Dendritic cell treated with granulocyte-macrophage colony-stimulating factor and Interleukin-4, amounts not matched to agents 40 ng/mL and 50 ng/mL, for 4 days (primary cell): ENCODE data around the gene ZNF653.
A peak's percentile ranks its signal among the peaks of the same experiment; 100 is the strongest.

Source experiments
- H3K27ac Mint-ChIP-seq: one replicate; pipeline ENCODE4 v1.8.0; 2022; ENCODE audit warnings: mild to moderate bottlenecking, mixed read lengths
- H3K27me3 Mint-ChIP-seq: one replicate; pipeline ENCODE4 v1.8.0; 2022; ENCODE audit warnings: mild to moderate bottlenecking, mixed read lengths
- H3K36me3 Mint-ChIP-seq: one replicate; pipeline ENCODE4 v1.8.0; 2022; ENCODE audit warnings: low read depth, mixed read lengths
- H3K4me1 Mint-ChIP-seq: one replicate; pipeline ENCODE4 v1.8.0; 2022; ENCODE audit warnings: low read depth, mixed read lengths
- H3K4me3 Mint-ChIP-seq: one replicate; pipeline ENCODE4 v1.8.0; 2022; ENCODE audit warnings: mild to moderate bottlenecking, moderate library complexity, mixed read lengths
- H3K9me3 Mint-ChIP-seq: one replicate; pipeline ENCODE4 v1.8.0; 2022; ENCODE audit warnings: mixed read lengths
- intact Hi-C: fragments of 100-400 bp; cut with micrococcal nuclease; formaldehyde crosslinking; loops from one replicate; pipeline ENCODE4 v1.15.0; 2022

ZNF653 gene

DNA sequence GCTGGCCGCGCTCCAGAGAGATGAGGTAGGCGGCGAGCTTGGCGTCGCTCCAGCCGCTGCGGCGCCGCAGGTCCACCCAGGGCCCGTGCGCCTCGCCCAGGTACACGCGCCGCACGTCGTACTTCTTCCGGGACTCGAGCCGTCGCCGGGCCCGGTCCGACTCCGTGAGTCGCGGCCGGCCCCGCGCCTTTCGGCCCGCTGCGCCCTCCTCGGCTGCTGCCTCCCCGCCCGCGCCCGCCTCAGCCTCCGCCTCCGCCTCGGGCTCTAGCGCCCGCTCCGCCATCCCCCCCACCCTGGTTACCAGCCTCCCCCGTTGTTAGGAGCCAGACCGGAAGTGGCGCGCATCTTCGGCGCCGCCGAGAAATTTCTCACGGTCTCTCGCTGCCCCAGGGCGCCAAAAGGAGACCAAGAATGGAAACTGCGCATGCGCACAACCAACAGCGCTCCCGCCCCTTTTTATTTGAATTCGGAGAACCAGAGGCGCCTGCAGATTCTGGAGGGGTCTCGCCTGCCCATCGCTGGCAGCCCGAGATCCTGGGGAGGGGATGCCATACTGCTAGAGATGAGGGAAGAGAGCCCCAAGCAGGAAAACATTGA, at the start of gene ZNF653:
TSS of gene ZNF653 (minus strand) at position 336 of the 597 bp plus-strand sequence. CDS start at position 283, 53 bp downstream.
- Mint-ChIP-seq H3K27me3 (no peaks in the 10 kb centered on the region), H3K4me1 (peaks cover 23% of the 10 kb centered on the region), H3K36me3 (peaks cover 26% of the 10 kb centered on the region), H3K27ac (peak within 1 kb of the TSS; percentile 80), H3K9me3 (no peaks in the 10 kb centered on the region), H3K4me3 (peak within 1 kb of the TSS; percentile 74)
- intact Hi-C loops: loop anchor here (1.0 to 2.0 kb wide), 2 partner anchors 23 to 70 kb away; partner anchors contain the start of genes ECSIT, ODAD3 and PRKCSH

DNA sequence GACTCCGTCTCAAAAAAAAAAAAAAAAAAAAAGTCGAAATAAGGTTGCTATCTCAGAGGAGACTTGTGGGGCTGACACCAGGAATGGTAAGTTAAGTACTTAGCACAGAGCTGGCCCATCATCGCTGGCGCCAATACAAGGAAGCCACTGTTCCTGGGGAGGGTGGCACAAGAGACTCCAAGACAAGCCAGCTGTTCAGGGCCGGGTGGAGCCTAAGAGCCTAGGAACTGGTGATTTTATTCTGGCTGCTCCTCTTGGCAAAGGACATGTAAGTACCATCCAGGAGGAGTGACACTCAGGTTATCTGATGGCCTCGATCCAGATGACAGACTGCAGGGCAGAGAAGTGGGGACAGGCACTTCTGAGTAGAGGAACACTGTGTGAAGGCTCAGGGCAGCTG, 49.6 kb upstream of the ZNF653 start:
- no peak overlapping the region for H3K27ac Mint-ChIP-seq
- H3K4me3 Mint-ChIP-seq: no peak overlapping the region
- intact Hi-C loops: no loop called here
- H3K9me3 Mint-ChIP-seq: no peaks in the 10 kb centered on the region
- H3K36me3 Mint-ChIP-seq: peaks cover 64% of the 10 kb centered on the region
- peaks cover 25% of the 10 kb centered on the region for H3K4me1 Mint-ChIP-seq
- H3K27me3 Mint-ChIP-seq: no peaks in the 10 kb centered on the region

DNA sequence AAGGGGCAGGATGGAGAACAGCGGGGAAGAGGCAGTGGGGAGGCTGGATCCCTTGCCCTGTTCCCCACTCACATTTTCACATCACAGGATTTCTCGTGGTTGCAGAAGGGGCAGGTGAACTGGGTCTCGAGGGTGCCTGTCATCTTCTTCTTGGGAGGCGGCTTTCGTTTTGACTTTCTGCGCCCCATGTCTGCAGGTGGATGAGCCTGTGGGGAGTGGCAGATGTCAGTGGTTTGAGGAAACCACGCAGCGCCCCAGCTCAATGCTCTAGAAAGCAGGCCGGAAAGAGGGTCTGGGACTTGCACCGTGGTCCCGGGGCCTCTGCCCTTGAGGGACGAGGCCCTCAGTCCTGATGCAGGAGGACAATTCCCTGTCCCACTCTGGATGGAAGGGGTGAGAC, 48.5 kb upstream of the ZNF653 start:
- no peaks in the 10 kb centered on the region for H3K9me3 Mint-ChIP-seq
- H3K4me1 Mint-ChIP-seq: peaks cover 23% of the 10 kb centered on the region
- peaks cover 63% of the 10 kb centered on the region for H3K36me3 Mint-ChIP-seq
- no peak overlapping the region for H3K27ac Mint-ChIP-seq
- H3K27me3 Mint-ChIP-seq: no peaks in the 10 kb centered on the region
- no peak overlapping the region for H3K4me3 Mint-ChIP-seq
- intact Hi-C loops: no loop called here

DNA sequence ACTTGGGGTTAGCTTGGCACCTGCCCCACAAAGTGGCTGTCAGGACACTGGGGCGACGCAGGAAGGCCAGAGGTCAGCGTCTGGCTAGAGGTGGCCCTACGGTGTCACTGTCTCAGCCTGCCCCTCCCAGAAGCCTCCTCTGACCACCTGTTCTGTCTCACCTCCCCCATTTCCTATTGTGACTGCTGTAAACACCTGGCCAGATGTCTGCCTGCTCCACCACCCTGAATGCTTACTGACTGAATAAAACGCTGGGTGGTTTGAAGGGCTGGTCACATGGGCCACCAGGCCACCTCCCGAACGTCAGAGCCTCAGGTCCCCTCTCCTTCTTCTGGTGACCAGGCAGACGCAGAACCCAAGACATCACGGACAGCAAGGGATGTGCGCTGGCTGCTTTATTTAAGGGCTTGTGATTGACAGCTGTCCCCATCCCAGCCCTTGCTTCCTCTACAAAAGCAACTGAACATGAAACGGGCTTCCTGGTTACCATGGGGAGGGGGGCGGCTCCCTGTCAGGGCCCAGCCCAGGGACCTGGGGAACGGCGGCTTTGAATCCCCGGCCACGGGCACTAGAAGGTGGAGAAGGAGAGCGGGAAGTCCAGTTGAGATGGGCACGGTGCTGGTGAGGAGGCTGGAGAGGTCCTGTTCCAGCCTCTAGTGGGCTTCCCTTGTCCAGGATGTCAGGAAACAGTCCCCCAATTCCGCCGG, 47.2 kb upstream of the ZNF653 start:
- Mint-ChIP-seq H3K4me3 (no peak overlapping the region), H3K4me1 (peaks cover 16% of the 10 kb centered on the region), H3K36me3 (peaks cover 56% of the 10 kb centered on the region), H3K27ac (no peak overlapping the region), H3K27me3 (no peaks in the 10 kb centered on the region), H3K9me3 (no peaks in the 10 kb centered on the region)
- intact Hi-C loops: no loop called here

DNA sequence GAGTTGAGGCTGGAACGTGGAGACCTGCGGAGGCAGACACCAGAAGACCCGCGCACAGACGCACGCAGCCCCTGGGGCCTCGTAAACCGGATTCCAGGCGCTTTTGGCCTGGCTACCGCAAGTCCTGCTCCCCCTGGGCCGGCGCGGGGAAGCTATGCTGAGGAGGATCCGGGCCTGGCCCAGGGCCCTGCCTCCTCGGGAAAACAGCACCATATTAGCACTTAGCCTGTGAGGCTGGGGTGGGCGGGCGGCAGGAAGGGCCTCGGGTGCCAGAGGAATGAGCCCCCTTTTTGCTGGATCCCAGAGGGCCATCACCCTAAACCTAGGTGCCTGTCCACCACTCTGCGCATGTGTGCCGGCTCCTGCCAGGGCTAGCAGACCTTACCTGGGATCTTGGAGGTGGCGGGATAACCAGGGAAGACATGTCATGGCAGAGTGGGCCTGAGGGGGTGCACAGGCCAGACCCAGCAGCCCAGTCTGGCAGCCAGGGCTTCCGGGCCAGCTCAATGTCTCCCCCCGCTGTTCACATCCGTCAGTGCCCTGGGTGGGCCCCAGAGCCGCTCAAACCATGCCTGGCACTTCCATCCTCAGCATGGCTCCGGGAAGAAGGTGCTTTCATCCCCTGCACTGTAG, 46.1 kb upstream of the ZNF653 start:
- H3K27ac Mint-ChIP-seq: no peak overlapping the region
- intact Hi-C loops: no loop called here
- H3K9me3 Mint-ChIP-seq: no peaks in the 10 kb centered on the region

DNA sequence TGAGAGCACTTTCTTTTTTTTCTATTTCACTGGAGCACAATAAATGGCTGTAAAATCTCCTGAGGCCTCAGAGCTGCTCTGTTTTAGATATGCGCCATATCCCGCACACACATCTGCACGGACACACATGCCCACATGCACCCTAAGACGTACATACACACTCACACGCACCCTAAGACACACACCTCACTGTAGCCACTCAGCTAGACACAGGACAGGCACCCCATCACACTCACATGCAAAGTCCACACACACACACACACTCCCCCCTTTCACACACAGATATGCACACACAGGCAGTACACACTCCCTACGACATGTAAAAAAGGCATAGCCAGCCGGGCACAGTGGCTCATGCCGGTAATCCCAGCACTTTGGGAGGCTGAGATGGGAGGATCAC, 44.6 kb upstream of the ZNF653 start:
- Mint-ChIP-seq H3K4me3 (no peak overlapping the region), H3K9me3 (no peaks in the 10 kb centered on the region), H3K4me1 (no peaks in the 10 kb centered on the region), H3K27me3 (peaks cover 7% of the 10 kb centered on the region), H3K27ac (no peak overlapping the region), H3K36me3 (peaks cover 37% of the 10 kb centered on the region)
- intact Hi-C loops: no loop called here

More for the DNA sequence above, 46.1 kb upstream of the ZNF653 start:
- H3K36me3 Mint-ChIP-seq: peaks cover 51% of the 10 kb centered on the region
- H3K4me3 Mint-ChIP-seq: no peak overlapping the region
- H3K4me1 Mint-ChIP-seq: peaks cover 8% of the 10 kb centered on the region
- H3K27me3 Mint-ChIP-seq: peaks cover under 1% of the 10 kb centered on the region

DNA sequence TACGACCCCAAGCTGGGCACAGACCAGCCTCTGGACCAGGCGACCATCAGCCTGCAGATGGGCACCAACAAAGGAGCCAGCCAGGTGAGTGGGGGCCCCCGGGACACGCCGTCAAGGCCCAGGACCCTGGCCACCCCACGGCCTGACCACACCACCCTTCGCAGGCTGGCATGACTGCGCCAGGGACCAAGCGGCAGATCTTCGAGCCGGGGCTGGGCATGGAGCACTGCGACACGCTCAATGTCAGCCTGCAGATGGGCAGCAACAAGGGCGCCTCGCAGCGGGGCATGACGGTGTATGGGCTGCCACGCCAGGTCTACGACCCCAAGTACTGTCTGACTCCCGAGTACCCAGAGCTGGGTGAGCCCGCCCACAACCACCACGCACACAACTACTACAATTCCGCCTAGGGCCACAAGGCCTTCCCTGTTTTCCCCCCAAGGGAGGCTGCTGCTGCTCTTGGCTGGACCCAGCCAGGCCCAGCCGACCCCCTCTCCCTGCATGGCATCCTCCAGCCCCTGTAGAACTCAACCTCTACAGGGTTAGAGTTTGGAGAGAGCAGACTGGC, 43.8 kb upstream of the ZNF653 start:
- no peaks in the 10 kb centered on the region for H3K4me1 Mint-ChIP-seq
- H3K27me3 Mint-ChIP-seq: peaks cover 12% of the 10 kb centered on the region
- peaks cover 33% of the 10 kb centered on the region for H3K36me3 Mint-ChIP-seq
- H3K9me3 Mint-ChIP-seq: no peaks in the 10 kb centered on the region
- H3K4me3 Mint-ChIP-seq: no peak overlapping the region
- no peak overlapping the region for H3K27ac Mint-ChIP-seq
- intact Hi-C loops: no loop called here

DNA sequence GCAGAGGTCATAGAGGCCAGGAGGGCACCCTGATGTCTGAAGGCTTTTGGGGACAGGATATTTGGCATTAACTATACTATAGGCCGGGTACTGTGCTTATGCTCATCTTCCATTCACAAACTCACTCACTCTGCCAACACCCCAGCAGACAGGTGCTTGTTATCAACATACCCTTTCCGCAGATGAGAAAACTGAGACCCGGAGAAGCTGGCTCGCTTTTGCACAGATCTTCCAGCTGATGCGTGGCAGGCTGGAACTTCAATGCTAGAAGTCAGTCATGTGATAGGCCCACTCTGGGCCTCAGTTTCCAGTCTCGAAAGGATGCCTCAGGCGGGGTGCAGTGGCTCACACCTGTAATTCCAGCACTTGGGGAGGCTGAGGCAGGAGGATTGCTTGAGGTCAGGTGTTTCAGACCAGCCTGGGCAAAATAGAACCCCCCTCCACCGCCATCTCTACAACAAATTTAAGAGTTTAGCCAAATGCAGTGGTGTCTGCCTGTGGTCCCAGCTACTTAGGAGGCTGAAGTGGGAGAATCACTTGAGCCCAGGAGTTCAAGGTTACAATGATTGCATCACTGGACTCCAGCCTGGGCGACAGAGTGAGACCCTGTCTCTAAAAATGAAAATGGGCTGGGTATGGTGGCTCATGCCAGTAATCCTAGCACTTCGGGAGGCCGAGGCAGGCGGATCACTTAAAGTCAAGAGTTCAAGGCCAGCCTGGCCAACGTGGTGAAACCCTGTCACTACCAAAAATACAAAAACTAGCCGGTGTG, 42.5 kb upstream of the ZNF653 start:
- no peak overlapping the region for H3K4me3 Mint-ChIP-seq
- peaks cover 17% of the 10 kb centered on the region for H3K27me3 Mint-ChIP-seq
- no peak overlapping the region for H3K27ac Mint-ChIP-seq
- H3K4me1 Mint-ChIP-seq: no peaks in the 10 kb centered on the region
- H3K36me3 Mint-ChIP-seq: peaks cover 20% of the 10 kb centered on the region
- H3K9me3 Mint-ChIP-seq: no peaks in the 10 kb centered on the region
- intact Hi-C loops: no loop called here

DNA sequence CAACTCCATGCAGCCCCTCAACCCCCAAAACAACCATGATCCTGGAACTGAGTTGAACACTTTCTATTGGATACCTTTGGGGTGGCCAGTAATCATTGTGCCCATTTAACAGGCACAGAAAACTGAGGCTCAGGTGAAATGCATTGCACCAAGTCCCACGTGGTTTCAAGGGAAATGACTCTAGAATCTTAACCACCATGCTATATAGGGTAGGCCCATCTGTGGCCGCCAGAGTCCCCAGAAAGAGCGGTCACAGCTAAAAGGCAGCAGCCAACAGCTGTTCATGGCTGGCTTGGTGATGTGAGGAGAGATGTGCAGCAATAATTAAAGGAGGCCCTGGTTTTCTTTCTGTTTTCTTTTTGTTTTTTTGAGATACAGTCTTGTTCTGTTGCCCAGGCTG, 35.6 kb upstream of the ZNF653 start:
- H3K27ac Mint-ChIP-seq: no peak overlapping the region
- no peak overlapping the region for H3K4me3 Mint-ChIP-seq

GRCh38 chr19:11540645-11541044, 35.0 kb upstream of the ZNF653 start:
- Mint-ChIP-seq H3K9me3 (no peaks in the 10 kb centered on the region), H3K36me3 (no peaks in the 10 kb centered on the region), H3K27ac (no peak overlapping the region), H3K4me1 (peaks cover 2% of the 10 kb centered on the region), H3K27me3 (peaks cover 50% of the 10 kb centered on the region), H3K4me3 (no peak overlapping the region)
- intact Hi-C loops: no loop called here

More for the DNA sequence above, 35.6 kb upstream of the ZNF653 start:
- intact Hi-C loops: no loop called here
- no peaks in the 10 kb centered on the region for H3K4me1 Mint-ChIP-seq
- no peaks in the 10 kb centered on the region for H3K9me3 Mint-ChIP-seq
- H3K36me3 Mint-ChIP-seq: no peaks in the 10 kb centered on the region
- peaks cover 52% of the 10 kb centered on the region for H3K27me3 Mint-ChIP-seq

GRCh38 chr19:11539495-11540365, 34.1 kb upstream of the ZNF653 start:
- Mint-ChIP-seq H3K4me3 (no peak overlapping the region), H3K9me3 (peaks cover 3% of the 10 kb centered on the region), H3K27ac (no peak overlapping the region), H3K4me1 (peaks cover 9% of the 10 kb centered on the region), H3K36me3 (no peaks in the 10 kb centered on the region), H3K27me3 (peaks cover 43% of the 10 kb centered on the region)
- intact Hi-C loops: loop anchor here (2.0 kb wide), 1 partner anchor 47 kb away; no protein-coding TSS in a partner anchor

DNA sequence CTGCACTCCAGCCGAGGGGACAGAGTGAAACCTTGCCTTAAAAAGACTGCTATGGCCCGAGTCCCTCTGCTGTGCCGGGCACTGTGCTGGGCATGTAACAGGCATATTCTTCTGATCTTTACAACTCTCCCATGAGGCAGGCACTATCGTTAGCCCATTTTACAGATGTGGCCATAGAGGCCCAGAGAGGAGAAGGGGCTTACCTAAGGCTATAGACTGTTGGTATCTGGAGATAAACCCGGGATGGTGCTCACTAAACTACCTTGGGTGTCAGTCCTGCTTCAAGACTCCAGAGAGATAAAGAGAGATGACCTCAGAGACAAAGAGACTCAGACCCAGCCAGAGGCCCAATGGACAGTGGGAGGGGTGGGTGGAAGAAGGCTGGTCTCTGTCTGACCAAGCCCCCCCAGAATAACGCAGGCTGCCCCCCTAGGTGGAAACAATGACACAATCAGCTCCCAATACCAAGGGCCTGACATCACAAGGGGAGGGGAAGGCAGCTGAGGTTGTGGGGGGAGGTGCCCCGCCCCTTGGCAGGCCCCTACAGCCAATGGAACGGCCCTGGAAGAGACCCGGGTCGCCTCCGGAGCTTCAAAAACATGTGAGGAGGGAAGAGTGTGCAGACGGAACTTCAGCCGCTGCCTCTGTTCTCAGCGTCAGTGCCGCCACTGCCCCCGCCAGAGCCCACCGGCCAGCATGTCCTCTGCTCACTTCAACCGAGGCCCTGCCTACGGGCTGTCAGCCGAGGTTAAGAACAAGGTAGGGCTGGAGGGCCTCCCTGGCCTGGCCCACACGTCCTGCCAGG, 32.8 kb upstream of the ZNF653 start, which contains the start of gene CNN1:
TSS of gene CNN1 (plus strand) at position 620 of the 805 bp plus-strand sequence. CDS start at position 697, 77 bp downstream.
- H3K27ac Mint-ChIP-seq: no peak within 1 kb of the TSS
- H3K4me1 Mint-ChIP-seq: peaks cover 18% of the 10 kb centered on the region
- H3K9me3 Mint-ChIP-seq: peaks cover 10% of the 10 kb centered on the region
- no peak within 1 kb of the TSS for H3K4me3 Mint-ChIP-seq
- H3K27me3 Mint-ChIP-seq: peaks cover 38% of the 10 kb centered on the region
- intact Hi-C loops: loop anchor here (2.0 kb wide), 1 partner anchor 48 kb away; no protein-coding TSS in a partner anchor
- H3K36me3 Mint-ChIP-seq: no peaks in the 10 kb centered on the region
